Loucy (cell line): ENCODE data around the gene LIN28A.

Source experiments
- EZH2phosphoT487 ChIP-seq: fragments of 200-600 bp; IDR thresholded peaks from 2 replicates; pipeline ENCODE4 v1.6.1; 2018; ENCODE audit warnings: antibody characterized with exemption, mild to moderate bottlenecking, moderate library complexity, borderline replicate concordance
- TF ChIP-seq, protein P1 (sequence below): fragments of 200-600 bp; sonication (generic); conservative IDR thresholded peaks from 2 replicates; pipeline ENCODE4 v1.5.1; 2014; ENCODE audit warnings: mild to moderate bottlenecking, antibody characterized with exemption, low read length

DNA sequence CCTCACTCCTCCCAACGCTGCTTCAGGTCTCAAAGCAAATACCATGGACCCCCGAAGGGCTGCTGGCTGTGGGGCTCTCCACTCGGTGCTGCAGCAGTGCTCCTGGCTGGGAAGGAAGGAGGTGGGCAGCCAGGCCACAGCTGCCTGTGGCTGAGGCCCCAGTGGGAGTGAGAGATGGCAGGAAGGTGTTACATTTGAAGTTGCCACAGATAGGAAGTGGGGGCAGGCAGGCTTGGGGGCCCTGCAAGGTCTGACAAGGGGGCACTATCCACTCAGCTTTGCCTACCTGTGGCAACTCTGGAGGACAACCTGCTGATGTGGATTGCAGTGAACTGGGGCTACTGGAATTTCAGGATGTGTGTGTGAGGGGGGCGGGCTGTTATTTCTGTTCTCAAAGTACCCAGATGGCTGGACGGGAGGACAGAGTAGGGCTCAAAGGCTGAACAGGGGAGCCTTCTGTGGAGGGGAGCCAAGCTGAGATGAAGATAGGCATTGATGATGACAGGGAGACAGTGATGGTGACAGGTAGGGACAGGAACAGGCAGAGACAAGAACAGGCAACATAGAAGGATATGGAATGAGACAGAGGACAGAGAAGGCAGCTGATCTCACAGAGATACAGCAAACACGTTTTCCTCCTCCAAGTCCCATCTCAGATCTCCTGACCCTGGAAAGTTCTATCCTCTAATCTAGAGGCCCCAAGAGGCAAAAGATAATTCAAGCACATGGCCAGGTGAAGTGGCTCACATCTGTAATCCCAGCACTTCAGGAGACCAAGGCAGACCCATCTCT lies 39.8 kb upstream of the LIN28A start:
- TF ChIP-seq, protein P1, sequence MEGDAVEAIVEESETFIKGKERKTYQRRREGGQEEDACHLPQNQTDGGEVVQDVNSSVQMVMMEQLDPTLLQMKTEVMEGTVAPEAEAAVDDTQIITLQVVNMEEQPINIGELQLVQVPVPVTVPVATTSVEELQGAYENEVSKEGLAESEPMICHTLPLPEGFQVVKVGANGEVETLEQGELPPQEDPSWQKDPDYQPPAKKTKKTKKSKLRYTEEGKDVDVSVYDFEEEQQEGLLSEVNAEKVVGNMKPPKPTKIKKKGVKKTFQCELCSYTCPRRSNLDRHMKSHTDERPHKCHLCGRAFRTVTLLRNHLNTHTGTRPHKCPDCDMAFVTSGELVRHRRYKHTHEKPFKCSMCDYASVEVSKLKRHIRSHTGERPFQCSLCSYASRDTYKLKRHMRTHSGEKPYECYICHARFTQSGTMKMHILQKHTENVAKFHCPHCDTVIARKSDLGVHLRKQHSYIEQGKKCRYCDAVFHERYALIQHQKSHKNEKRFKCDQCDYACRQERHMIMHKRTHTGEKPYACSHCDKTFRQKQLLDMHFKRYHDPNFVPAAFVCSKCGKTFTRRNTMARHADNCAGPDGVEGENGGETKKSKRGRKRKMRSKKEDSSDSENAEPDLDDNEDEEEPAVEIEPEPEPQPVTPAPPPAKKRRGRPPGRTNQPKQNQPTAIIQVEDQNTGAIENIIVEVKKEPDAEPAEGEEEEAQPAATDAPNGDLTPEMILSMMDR, result no peak
- no peak for TF ChIP-seq EZH2phosphoT487
